OCI-LY7 (cell line): ENCODE results near the gene MIA2. TPM values are rescaled to one million over a fixed set of nuclear protein-coding genes. Genes with fewer than 3 reads are reported as not detected.
A peak's percentile ranks its signal among the peaks of the same experiment; 100 is the strongest.
"Not testable (repeated sequence)": the region's sequence is repeated elsewhere in the genome, so short reads cannot be mapped to it uniquely, and the experiment has no call there.

Source experiments
- BruUV-seq: library from RNA; stranded (reverse); fragments of 400-500 nt; replicated peaks from 2 replicates; lab custom pipeline; 2021; lab: Mats Ljungman, UMichigan
- CTCF ChIA-PET: fragments of 300-600 bp; sonication (Branson Sonifier 250); formaldehyde crosslinking; loops from one replicate; lab custom pipeline; 2022; ENCODE audit warnings: antibody characterized with exemption; ENCODE audit not compliant: unreplicated experiment; lab: Charles Lee
- POLR2A ChIA-PET: fragments of 300-600 bp; sonication (Branson Sonifier 250); formaldehyde crosslinking; loops from one replicate; lab custom pipeline; 2022; ENCODE audit warnings: antibody characterized with exemption; lab: Charles Lee
- DNase-seq: peaks from one replicate; pipeline ENCODE4 v3.0.0-alpha.2; 2015; ENCODE audit warnings: low spot score
- H2AFZ ChIP-seq: fragments of 200-600 bp; sonication (generic), shearing (Covaris generic); 2 replicates; pipeline ENCODE4 v1.6.1; 2014; ENCODE audit warnings: mild to moderate bottlenecking, antibody characterized with exemption, low read length, moderate library complexity
- H3K27ac ChIP-seq: fragments of 200-600 bp; sonication (generic); 2 replicates; pipeline ENCODE4 v1.5.1; 2014; ENCODE audit warnings: mixed run types, low read depth, mild to moderate bottlenecking, moderate library complexity, low read length, inconsistent platforms; ENCODE audit not compliant: poor library complexity, severe bottlenecking
- H3K36me3 ChIP-seq: fragments of 200-600 bp; sonication (generic); 2 replicates; pipeline ENCODE4 v1.6.1; 2014; ENCODE audit warnings: mild to moderate bottlenecking, antibody characterized with exemption, low read length, moderate library complexity, mixed read lengths; ENCODE audit not compliant: insufficient read depth
- H3K4me1 ChIP-seq: fragments of 200-600 bp; sonication (generic); 2 replicates; pipeline ENCODE4 v1.5.1; 2014; ENCODE audit warnings: mild to moderate bottlenecking, low read length; ENCODE audit not compliant: insufficient read depth, poor library complexity, severe bottlenecking
- H3K4me2 ChIP-seq: fragments of 200-600 bp; sonication (generic); 2 replicates; pipeline ENCODE4 v1.6.1; 2014; ENCODE audit warnings: mild to moderate bottlenecking, low read length
- H3K4me3 ChIP-seq: fragments of 200-600 bp; sonication (generic); 2 replicates; pipeline ENCODE4 v1.5.1; 2014; ENCODE audit warnings: mild to moderate bottlenecking, low read depth, low read length; ENCODE audit not compliant: poor library complexity, severe bottlenecking
- H3K79me2 ChIP-seq: fragments of 200-600 bp; sonication (generic); 2 replicates; pipeline ENCODE4 v1.6.1; 2016; ENCODE audit warnings: low read depth, mild to moderate bottlenecking, low read length, moderate library complexity, mixed read lengths; ENCODE audit not compliant: insufficient read depth
- H3K9me2 ChIP-seq: fragments of 200-600 bp; sonication (generic); 2 replicates; pipeline ENCODE4 v1.6.1; 2016; ENCODE audit warnings: mild to moderate bottlenecking, low read length, mixed read lengths; ENCODE audit not compliant: insufficient read depth
- H3K9me3 ChIP-seq: fragments of 200-600 bp; sonication (generic); 2 replicates; pipeline ENCODE4 v1.6.1; 2014; ENCODE audit warnings: mild to moderate bottlenecking, mixed run types, low read length, mixed read lengths
- H4K20me1 ChIP-seq: fragments of 200-600 bp; sonication (generic); 2 replicates; pipeline ENCODE4 v1.6.1; 2014; ENCODE audit warnings: mild to moderate bottlenecking, antibody characterized with exemption, low read length, moderate library complexity, mixed read lengths; ENCODE audit not compliant: insufficient read depth
- EZH2phosphoT487 ChIP-seq: fragments of 200-600 bp; sonication (generic); IDR thresholded peaks from 2 replicates; pipeline ENCODE4 v1.6.1; 2018; ENCODE audit warnings: low read depth, borderline replicate concordance, mild to moderate bottlenecking, mixed run types, antibody characterized with exemption, low read length, moderate library complexity, mixed read lengths
- intact Hi-C: fragments of 100-400 bp; cut with micrococcal nuclease; formaldehyde crosslinking; loops from one replicate; pipeline ENCODE4 v1.10.0; 2022; ENCODE audit not compliant: unreplicated experiment
- total RNA-seq, 2 experiments: library from RNA; depleted of rRNA in 1 of 2; stranded (reverse); fragments of >200 nt in 1 of 2; shearing (Covaris generic) in 1 of 2; gene quantifications; 2 replicates each; pipeline ENCODE4 v1.2.3, GENCODE V29; 2014 to 2022
- TF ChIP-seq, protein P1 (sequence below): fragments of 200-600 bp; sonication (generic); conservative IDR thresholded peaks from 2 replicates; pipeline ENCODE4 v1.5.1; 2014; ENCODE audit warnings: mild to moderate bottlenecking, antibody characterized with exemption, low read length, moderate library complexity, mixed read lengths

MIA2 gene
- total RNA-seq, 2 experiments from 2014 or later: 20.2 to 28.3 TPM

DNA sequence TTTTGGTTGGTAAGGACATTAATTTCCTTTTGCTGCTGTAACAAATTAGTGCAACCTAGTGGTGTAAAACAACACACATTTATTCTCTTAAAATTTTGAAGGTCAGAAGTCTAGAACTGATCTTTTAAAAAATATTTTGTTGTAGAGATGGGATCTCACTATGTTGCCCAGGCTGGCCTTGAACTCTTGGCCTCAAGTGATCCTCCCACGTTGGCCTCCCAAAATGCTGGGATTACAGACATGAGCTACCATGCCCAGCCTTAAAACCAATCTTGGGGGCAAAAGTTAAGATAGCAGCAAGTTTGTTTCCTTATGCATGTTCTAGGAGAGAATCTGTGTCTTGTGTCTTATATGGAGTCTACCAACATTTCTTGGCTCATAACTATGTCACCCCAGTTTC, 55.8 kb downstream of the MIA2 start:
- no peak for TF ChIP-seq EZH2phosphoT487
- TF ChIP-seq, protein P1, sequence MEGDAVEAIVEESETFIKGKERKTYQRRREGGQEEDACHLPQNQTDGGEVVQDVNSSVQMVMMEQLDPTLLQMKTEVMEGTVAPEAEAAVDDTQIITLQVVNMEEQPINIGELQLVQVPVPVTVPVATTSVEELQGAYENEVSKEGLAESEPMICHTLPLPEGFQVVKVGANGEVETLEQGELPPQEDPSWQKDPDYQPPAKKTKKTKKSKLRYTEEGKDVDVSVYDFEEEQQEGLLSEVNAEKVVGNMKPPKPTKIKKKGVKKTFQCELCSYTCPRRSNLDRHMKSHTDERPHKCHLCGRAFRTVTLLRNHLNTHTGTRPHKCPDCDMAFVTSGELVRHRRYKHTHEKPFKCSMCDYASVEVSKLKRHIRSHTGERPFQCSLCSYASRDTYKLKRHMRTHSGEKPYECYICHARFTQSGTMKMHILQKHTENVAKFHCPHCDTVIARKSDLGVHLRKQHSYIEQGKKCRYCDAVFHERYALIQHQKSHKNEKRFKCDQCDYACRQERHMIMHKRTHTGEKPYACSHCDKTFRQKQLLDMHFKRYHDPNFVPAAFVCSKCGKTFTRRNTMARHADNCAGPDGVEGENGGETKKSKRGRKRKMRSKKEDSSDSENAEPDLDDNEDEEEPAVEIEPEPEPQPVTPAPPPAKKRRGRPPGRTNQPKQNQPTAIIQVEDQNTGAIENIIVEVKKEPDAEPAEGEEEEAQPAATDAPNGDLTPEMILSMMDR: no peak
- ChIA-PET CTCF (no interaction called here), POLR2A (interaction anchor here (0.7 to 1.8 kb wide), 4 partner anchors 14 to 35 kb away, joined by 3 to 6 read pairs (median 4); no protein-coding TSS in a partner anchor)
- no TSS peak for BruUV-seq
- peaks cover 61% of the 10 kb centered on the region for H3K36me3 ChIP-seq
- H3K79me2 ChIP-seq: 0 out of 2 replicates have a peak, but pooled peaks cover under 1% of the 10 kb centered on the region
- H3K4me2 ChIP-seq: no peak overlapping the region
- no peak overlapping the region for H2AFZ ChIP-seq
- H3K4me3 ChIP-seq: no peak overlapping the region
- H3K9me2 ChIP-seq: no peaks in the 10 kb centered on the region
- no peak overlapping the region for H3K27ac ChIP-seq
- intact Hi-C loops: no loop called here
- no peaks in the 10 kb centered on the region for H3K4me1 ChIP-seq
- no peaks in the 10 kb centered on the region for H3K9me3 ChIP-seq
- H4K20me1 ChIP-seq: no peaks in the 10 kb centered on the region
- DNase-seq: no peak

DNA sequence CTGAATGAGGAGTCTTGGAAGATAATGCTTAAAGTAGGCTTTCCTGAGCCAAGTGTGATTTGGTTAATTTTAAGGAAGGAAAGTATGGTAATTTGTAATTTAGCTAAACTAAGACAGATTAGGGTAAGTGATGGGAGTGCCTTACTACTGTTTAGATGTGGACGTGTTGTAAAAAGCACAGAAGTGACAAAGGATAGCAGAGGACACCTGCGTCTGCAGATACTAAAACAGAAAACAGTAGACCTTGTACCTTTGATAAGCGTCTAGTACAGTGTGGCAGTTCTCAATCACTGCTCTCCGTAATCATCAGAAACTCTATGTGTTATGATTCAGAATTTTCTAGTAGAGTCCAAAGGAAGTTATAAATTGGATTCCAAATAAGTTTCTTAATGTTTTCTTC, 58.0 kb downstream of the MIA2 start:
- H3K9me2 ChIP-seq: no peaks in the 10 kb centered on the region
- H3K79me2 ChIP-seq: no peaks in the 10 kb centered on the region
- intact Hi-C loops: no loop called here
- H3K27ac ChIP-seq: no peak overlapping the region
- no peaks in the 10 kb centered on the region for H3K4me1 ChIP-seq
- no peak for DNase-seq
- H3K9me3 ChIP-seq: no peaks in the 10 kb centered on the region
- POLR2A ChIA-PET: interaction anchor here (0.7 to 2.7 kb wide), 9 partner anchors 9 to 227 kb away, joined by 3 to 7 read pairs (median 4); no protein-coding TSS in a partner anchor
- TSS peak; percentile 40 for BruUV-seq
- CTCF ChIA-PET: no interaction called here
- no peaks in the 10 kb centered on the region for H4K20me1 ChIP-seq
- peaks cover 73% of the 10 kb centered on the region for H3K36me3 ChIP-seq
- H2AFZ ChIP-seq: no peak overlapping the region
- TF ChIP-seq, protein P1: no peak
- no peak for TF ChIP-seq EZH2phosphoT487
- no peak overlapping the region for H3K4me2 ChIP-seq
- no peak overlapping the region for H3K4me3 ChIP-seq

DNA sequence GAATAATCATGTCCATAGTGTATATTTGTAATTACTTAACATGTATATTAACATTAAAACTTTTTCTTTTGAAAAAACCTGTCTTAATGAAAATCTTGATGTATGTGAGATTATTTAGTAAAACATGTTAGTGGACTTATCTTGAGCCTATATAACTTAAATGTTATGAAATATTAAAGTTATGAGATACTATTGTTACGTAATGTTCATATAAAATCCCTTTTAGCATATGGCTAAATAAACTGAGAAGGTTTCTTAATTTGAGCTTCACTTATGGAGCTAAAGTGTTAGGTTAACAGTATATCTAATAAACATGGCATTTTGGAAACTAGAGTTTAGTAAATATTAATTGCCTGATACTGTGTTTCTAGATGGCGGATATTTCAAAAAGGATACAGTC, 59.9 kb downstream of the MIA2 start:
- no peaks in the 10 kb centered on the region for H3K9me2 ChIP-seq
- ChIA-PET CTCF (no interaction called here), POLR2A (interaction anchor here (0.7 to 1.7 kb wide), 4 partner anchors 10 to 141 kb away, joined by 3 to 5 read pairs (median 3); no protein-coding TSS in a partner anchor)
- no peaks in the 10 kb centered on the region for H3K9me3 ChIP-seq
- no peaks in the 10 kb centered on the region for H4K20me1 ChIP-seq
- DNase-seq: no peak
- no peak overlapping the region for H3K4me3 ChIP-seq
- no TSS peak for BruUV-seq
- no peaks in the 10 kb centered on the region for H3K4me1 ChIP-seq
- H3K4me2 ChIP-seq: no peak overlapping the region
- intact Hi-C loops: no loop called here
- H3K36me3 ChIP-seq: peaks cover 76% of the 10 kb centered on the region
- H3K27ac ChIP-seq: no peak overlapping the region
- TF ChIP-seq, protein P1: no peak
- TF ChIP-seq EZH2phosphoT487: no peak
- no peaks in the 10 kb centered on the region for H3K79me2 ChIP-seq
- no peak overlapping the region for H2AFZ ChIP-seq

DNA sequence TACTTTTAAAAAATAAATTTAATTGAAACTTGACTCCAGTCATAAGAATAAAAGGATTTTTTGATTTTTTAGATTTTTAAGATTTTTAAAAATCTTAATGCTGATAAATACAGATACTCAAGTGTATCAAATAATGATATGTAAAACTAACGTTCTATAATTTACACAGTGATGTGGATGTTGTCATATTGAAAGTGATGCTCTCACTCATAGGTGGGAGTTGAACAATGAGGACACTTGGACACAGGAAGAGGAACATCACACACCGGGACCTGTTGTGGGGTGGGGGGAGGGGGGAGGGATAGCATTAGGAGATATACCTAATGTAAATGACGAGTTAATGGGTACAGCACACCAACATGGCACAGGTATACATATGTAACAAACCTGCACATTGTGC, 66.7 kb downstream of the MIA2 start:
- H3K27ac ChIP-seq, intact Hi-C loops, H3K4me1 ChIP-seq, H3K9me2 ChIP-seq, H4K20me1 ChIP-seq, CTCF ChIA-PET, H2AFZ ChIP-seq, DNase-seq, H3K4me3 ChIP-seq, H3K4me2 ChIP-seq, H3K79me2 ChIP-seq, BruUV-seq, H3K9me3 ChIP-seq: not testable (repeated sequence)
- POLR2A ChIA-PET: interaction anchor here (0.5 to 1.0 kb wide), 2 partner anchors 8 to 99 kb away, joined by 4 to 5 read pairs; no protein-coding TSS in a partner anchor
- peaks cover 64% of the 10 kb centered on the region for H3K36me3 ChIP-seq
